H9 (cell line): ENCODE measurements around the gene APLF. TPM values are rescaled to one million over a fixed set of nuclear protein-coding genes. Genes with fewer than 3 reads are reported as not detected.

Experiments used
- DNase-seq: peaks from one replicate; pipeline ENCODE4 v3.0.0-alpha.2; 2017
- H2AFZ ChIP-seq: one replicate; pipeline ENCODE4 v1.6.1; 2013; ENCODE audit warnings: mild to moderate bottlenecking, low read length, control low read depth, moderate library complexity
- H2AK5ac ChIP-seq: 2 replicates; pipeline ENCODE4 v1.6.1; 2013; ENCODE audit warnings: low read length, control low read depth, mixed read lengths; ENCODE audit not compliant: insufficient read length
- H2BK120ac ChIP-seq: one replicate; pipeline ENCODE4 v1.6.1; 2013; ENCODE audit warnings: low read depth, mild to moderate bottlenecking, low read length, control low read depth, inconsistent platforms; ENCODE audit not compliant: poor library complexity, severe bottlenecking
- H2BK12ac ChIP-seq: 2 replicates; pipeline ENCODE4 v1.6.1; 2013; ENCODE audit warnings: low read length, control low read depth, mixed read lengths, low read depth; ENCODE audit not compliant: insufficient read length
- H2BK15ac ChIP-seq: 2 replicates; pipeline ENCODE4 v1.6.1; 2013; ENCODE audit warnings: low read depth, low read length, control low read depth
- H2BK20ac ChIP-seq: one replicate; pipeline ENCODE4 v1.6.1; 2013; ENCODE audit warnings: low read depth, mild to moderate bottlenecking, low read length, control low read depth, inconsistent platforms; ENCODE audit not compliant: poor library complexity, severe bottlenecking
- H2BK5ac ChIP-seq: 2 replicates; pipeline ENCODE4 v1.6.1; 2013; ENCODE audit warnings: low read length, control low read depth, mixed read lengths; ENCODE audit not compliant: insufficient read length
- H3K14ac ChIP-seq: 2 replicates; pipeline ENCODE4 v1.6.1; 2013; ENCODE audit warnings: low read length, control low read depth; ENCODE audit not compliant: insufficient read depth
- H3K18ac ChIP-seq: 2 replicates; pipeline ENCODE4 v1.6.1; 2013; ENCODE audit warnings: low read depth, mild to moderate bottlenecking, mixed read lengths, low read length, control low read depth; ENCODE audit not compliant: insufficient read length
- H3K23ac ChIP-seq: 2 replicates; pipeline ENCODE4 v1.6.1; 2013; ENCODE audit warnings: low read length, control low read depth, mixed read lengths, low read depth; ENCODE audit not compliant: insufficient read length
- H3K23me2 ChIP-seq: 2 replicates; pipeline ENCODE4 v1.6.1; 2013; ENCODE audit warnings: low read depth, mild to moderate bottlenecking, mixed read lengths, low read length, control low read depth; ENCODE audit not compliant: insufficient read length, poor library complexity, severe bottlenecking
- H3K27ac ChIP-seq: 2 replicates; pipeline ENCODE4 v1.5.1; 2013; ENCODE audit warnings: low read length, control low read depth, mixed read lengths, low read depth; ENCODE audit not compliant: insufficient read length
- H3K27me3 ChIP-seq: 2 replicates; pipeline ENCODE4 v1.6.1; 2013; ENCODE audit warnings: low read length, control low read depth, inconsistent platforms; ENCODE audit not compliant: insufficient read depth
- H3K4ac ChIP-seq: 2 replicates; pipeline ENCODE4 v1.6.1; 2013; ENCODE audit warnings: low read depth, mild to moderate bottlenecking, control low read depth, inconsistent platforms, low read length, moderate library complexity
- H3K4me1 ChIP-seq: 2 replicates; pipeline ENCODE4 v1.6.1; 2013; ENCODE audit warnings: low read length, control low read depth, inconsistent platforms; ENCODE audit not compliant: insufficient read depth
- H3K4me2 ChIP-seq: 2 replicates; pipeline ENCODE4 v1.6.1; 2013; ENCODE audit warnings: low read length, control low read depth, mixed read lengths; ENCODE audit not compliant: insufficient read length, insufficient read depth
- H3K56ac ChIP-seq: 2 replicates; pipeline ENCODE4 v1.6.1; 2013; ENCODE audit warnings: low read depth, mild to moderate bottlenecking, mixed read lengths, low read length, control low read depth; ENCODE audit not compliant: insufficient read length
- H3K79me1 ChIP-seq: 2 replicates; pipeline ENCODE4 v1.6.1; 2013; ENCODE audit warnings: low read depth, mild to moderate bottlenecking, moderate library complexity, low read length, control low read depth, inconsistent platforms; ENCODE audit not compliant: insufficient read depth, poor library complexity, severe bottlenecking
- H3K79me2 ChIP-seq: 2 replicates; pipeline ENCODE4 v1.6.1; 2013; ENCODE audit warnings: low read length, control low read depth, inconsistent platforms; ENCODE audit not compliant: insufficient read depth
- H3K9ac ChIP-seq: 2 replicates; pipeline ENCODE4 v1.6.1; 2013; ENCODE audit warnings: low read length, control low read depth, mixed read lengths; ENCODE audit not compliant: insufficient read length; ENCODE audit errors: extremely low read depth
- H3K9me3 ChIP-seq: one replicate; pipeline ENCODE4 v1.6.1; 2013; ENCODE audit warnings: low read depth, low read length, inconsistent platforms; ENCODE audit not compliant: control insufficient read depth
- H3T11ph ChIP-seq: one replicate; pipeline ENCODE4 v1.6.1; 2013; ENCODE audit warnings: mild to moderate bottlenecking, low read length, control low read depth, inconsistent platforms
- H4K20me1 ChIP-seq: one replicate; pipeline ENCODE4 v1.6.1; 2013; ENCODE audit not compliant: control insufficient read depth, insufficient read length, insufficient read depth
- H4K5ac ChIP-seq: 2 replicates; pipeline ENCODE4 v1.6.1; 2013; ENCODE audit warnings: low read depth, mild to moderate bottlenecking, mixed read lengths, low read length, control low read depth; ENCODE audit not compliant: insufficient read length
- H4K8ac ChIP-seq: replicated peaks from 2 replicates; pipeline ENCODE4 v1.6.1; 2013; ENCODE audit warnings: low read length, control low read depth, mixed read lengths, low read depth; ENCODE audit not compliant: insufficient read length
- H4K91ac ChIP-seq: 2 replicates; pipeline ENCODE4 v1.6.1; 2013; ENCODE audit warnings: low read depth, mild to moderate bottlenecking, moderate library complexity, mixed read lengths, low read length, control low read depth; ENCODE audit not compliant: insufficient read length
- H3K27ac Mint-ChIP-seq, 3 experiments: 2 replicates in 2 of 3; 3 replicates in 1 of 3; pipeline ENCODE4 v1.8.0; 2020 to 2021; ENCODE audit warnings: mixed read lengths in 3 of 3, mild to moderate bottlenecking in 1 of 3, moderate library complexity in 1 of 3
- H3K27me3 Mint-ChIP-seq: 2 replicates; pipeline ENCODE4 v1.8.0; 2021; ENCODE audit warnings: low read depth, mild to moderate bottlenecking, moderate library complexity, mixed read lengths
- H3K36me3 Mint-ChIP-seq, 3 experiments: 2 replicates in 2 of 3; 3 replicates in 1 of 3; pipeline ENCODE4 v1.8.0; 2020 to 2021; ENCODE audit warnings: low read depth in 3 of 3, mixed read lengths in 3 of 3; ENCODE audit not compliant: insufficient read depth in 1 of 3
- H3K4me1 Mint-ChIP-seq, 2 experiments: 2 replicates each; pipeline ENCODE4 v1.8.0; 2020; ENCODE audit warnings: mixed read lengths in 2 of 2
- H3K4me3 Mint-ChIP-seq, 2 experiments: 2 replicates in 1 of 2; 3 replicates in 1 of 2; pipeline ENCODE4 v1.8.0; 2020 to 2021; ENCODE audit warnings: mild to moderate bottlenecking in 2 of 2, mixed read lengths in 2 of 2, moderate library complexity in 1 of 2
- H3K9me3 Mint-ChIP-seq, 2 experiments: 2 replicates in 1 of 2; 3 replicates in 1 of 2; pipeline ENCODE4 v1.8.0; 2020; ENCODE audit warnings: mild to moderate bottlenecking in 2 of 2, mixed read lengths in 2 of 2, moderate library complexity in 1 of 2
- CTCF ChIP-seq: fragments of 200-600 bp; sonication (generic); conservative IDR thresholded peaks from 3 replicates; pipeline ENCODE4 v1.8.0; 2021; ENCODE audit warnings: antibody characterized with exemption, mild to moderate bottlenecking
- WGBS: extraction: QIAGEN DNeasy Blood & Tissue Kit; methylation state at CpG from one replicate; pipeline ENCODE4 v1.1.7; 2013; ENCODE audit warnings: missing lambda C conversion rate, low lambda C conversion rate, mixed read lengths; ENCODE audit not compliant: insufficient read length; ENCODE audit errors: extremely low coverage; 5-methylcytosine and 5-hydroxymethylcytosine counted together
- total RNA-seq: library from RNA; stranded (reverse); gene quantifications from 2 replicates; pipeline ENCODE4 v1.2.1, GENCODE V29; 2021

APLF gene
- total RNA-seq, 1 experiment from 2014 or later, result 3.7 TPM

- no peak overlapping the region for H2AK5ac ChIP-seq
- H2BK20ac ChIP-seq, result no peak overlapping the region
- H4K20me1 ChIP-seq, result no peaks in the 10 kb centered on the region
- H3K23ac ChIP-seq, result no peak overlapping the region
- Mint-ChIP-seq H3K4me3 (no peak overlapping the region), H3K36me3 (no peaks in the 10 kb centered on the region), H3K27me3 (0 out of 2 replicates have a peak, but pooled peaks cover under 1% of the 10 kb centered on the region), H3K4me1 (no peaks in the 10 kb centered on the region), H3K27ac (no peak overlapping the region), H3K9me3 (no peaks in the 10 kb centered on the region)
- H3K27me3 ChIP-seq, result no peaks in the 10 kb centered on the region
- H3K4ac ChIP-seq, result no peak overlapping the region
- H2BK12ac ChIP-seq, result no peak overlapping the region
- no peak overlapping the region for H3K18ac ChIP-seq
- H3K9ac ChIP-seq, result no peak overlapping the region
- no peaks in the 10 kb centered on the region for H3K79me1 ChIP-seq
- no peak overlapping the region for H3K56ac ChIP-seq
- no peak overlapping the region for H2AFZ ChIP-seq
- no peak overlapping the region for H2BK120ac ChIP-seq
- H4K91ac ChIP-seq, result no peak overlapping the region
- H3K4me1 ChIP-seq, result no peaks in the 10 kb centered on the region
- no peak overlapping the region for H2BK5ac ChIP-seq
- H3K27ac ChIP-seq, result no peak overlapping the region
- no peak overlapping the region for H4K8ac ChIP-seq
- DNase-seq, result no peak
- H2BK15ac ChIP-seq, result no peak overlapping the region
- H4K5ac ChIP-seq, result no peak overlapping the region
- no peak overlapping the region for H3T11ph ChIP-seq
- no peaks in the 10 kb centered on the region for H3K23me2 ChIP-seq
- H3K9me3 ChIP-seq, result no peaks in the 10 kb centered on the region
- WGBS, result no CpG with 5 or more reads among the region's 2 CpGs
- no peak for TF ChIP-seq CTCF
- H3K79me2 ChIP-seq, result no peaks in the 10 kb centered on the region
- H3K14ac ChIP-seq, result no peak overlapping the region
- H3K4me2 ChIP-seq, result no peak overlapping the region
These were observed 13.5 kb upstream of the APLF start for GRCh38 chr2:68453761-68454360.
